Skin epidermis (tissue), 12 donors: ENCODE measurements around the gene ATOH8.
A peak's percentile ranks its signal among the peaks of the same experiment; 100 is the strongest.

Experiments
- H3K27ac ChIP-seq, 21 experiments: fragments of 200-600 bp; sonication (generic) in 11 of 21; one replicate each; pipeline ENCODE4 v1.5.0; 2020; ENCODE audit warnings: mild to moderate bottlenecking in 3 of 21, inconsistent platforms in 2 of 21, moderate library complexity in 2 of 21
- H3K4me3 ChIP-seq, 7 experiments: fragments of 200-600 bp; sonication (generic) in 2 of 7; one replicate each; pipeline ENCODE4 v1.5.0; 2020; ENCODE audit warnings: inconsistent platforms in 2 of 7, mild to moderate bottlenecking in 2 of 7, moderate library complexity in 1 of 7

The ATOH8 gene

DNA sequence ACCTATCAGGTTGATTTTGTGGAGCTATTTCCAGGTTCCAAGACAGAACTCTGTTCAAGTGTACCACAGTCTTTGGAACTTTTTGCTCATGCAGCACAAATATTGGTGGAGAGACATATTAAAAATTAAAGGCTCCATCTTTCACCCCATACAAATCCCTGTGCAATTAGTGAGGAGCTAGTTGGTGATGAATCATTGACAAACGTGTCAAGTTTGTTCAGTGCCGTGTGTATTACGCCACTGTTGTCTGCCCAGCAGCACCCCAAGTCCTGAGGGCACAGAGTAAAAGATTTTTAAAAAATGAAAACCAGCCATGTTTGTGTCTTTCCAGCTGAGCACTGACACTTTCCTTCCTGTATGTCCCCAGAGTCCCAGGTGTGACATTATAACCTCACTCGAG, 9.3 kb downstream of the ATOH8 start:
- no peak overlapping the region for H3K27ac ChIP-seq
- no peak overlapping the region for H3K4me3 ChIP-seq

DNA sequence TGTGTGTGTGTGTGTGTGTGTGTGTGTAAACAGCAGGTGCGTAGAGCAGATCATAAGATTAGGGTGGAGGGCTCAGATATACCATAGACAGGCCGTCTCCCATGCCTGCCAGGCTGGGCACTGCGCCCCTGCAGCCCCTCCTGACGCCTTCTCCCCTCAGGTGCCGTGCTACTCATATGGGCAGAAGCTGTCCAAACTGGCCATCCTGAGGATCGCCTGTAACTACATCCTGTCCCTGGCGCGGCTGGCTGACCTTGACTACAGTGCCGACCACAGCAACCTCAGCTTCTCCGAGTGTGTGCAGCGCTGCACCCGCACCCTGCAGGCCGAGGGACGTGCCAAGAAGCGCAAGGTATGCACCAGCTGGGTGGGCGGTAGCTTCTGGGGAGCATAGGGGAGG, 10.0 kb downstream of the ATOH8 start:
- H3K27ac ChIP-seq: no peak overlapping the region
- H3K4me3 ChIP-seq: no peak overlapping the region

DNA sequence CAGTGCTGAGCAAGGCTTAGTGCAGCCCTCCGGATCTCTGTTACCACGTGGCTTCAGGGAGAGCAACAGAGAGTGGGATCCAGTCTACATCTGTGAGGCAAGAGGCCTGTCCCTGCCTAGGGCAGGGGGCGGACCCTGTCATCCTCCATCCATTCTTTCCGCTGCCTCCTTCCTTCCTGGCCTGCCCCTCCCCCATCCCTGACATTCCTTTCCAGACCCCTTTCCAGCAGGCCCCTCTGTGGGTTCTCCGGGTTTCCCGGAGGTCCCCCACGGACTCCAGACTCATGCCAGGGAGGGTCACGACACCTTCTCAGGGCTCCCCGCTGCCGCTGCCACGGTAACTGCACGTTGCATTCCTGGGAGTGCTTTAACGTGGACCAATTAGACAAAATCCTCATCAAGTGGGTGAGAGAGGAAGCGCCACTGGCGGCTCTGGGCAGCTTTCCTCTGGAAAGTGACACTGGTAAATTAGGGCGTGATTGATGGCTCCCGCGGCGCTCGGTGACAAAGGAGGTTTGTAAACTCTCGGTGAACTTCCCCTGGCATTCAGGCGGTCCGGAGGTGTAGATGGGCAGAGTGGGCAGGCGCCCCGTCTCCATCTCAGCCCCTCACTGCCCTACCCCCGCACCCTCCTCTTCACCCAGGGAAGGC, 11.4 kb downstream of the ATOH8 start:
- Histone ChIP-seq H3K4me3 (no peak overlapping the region), H3K27ac (no peak overlapping the region)

DNA sequence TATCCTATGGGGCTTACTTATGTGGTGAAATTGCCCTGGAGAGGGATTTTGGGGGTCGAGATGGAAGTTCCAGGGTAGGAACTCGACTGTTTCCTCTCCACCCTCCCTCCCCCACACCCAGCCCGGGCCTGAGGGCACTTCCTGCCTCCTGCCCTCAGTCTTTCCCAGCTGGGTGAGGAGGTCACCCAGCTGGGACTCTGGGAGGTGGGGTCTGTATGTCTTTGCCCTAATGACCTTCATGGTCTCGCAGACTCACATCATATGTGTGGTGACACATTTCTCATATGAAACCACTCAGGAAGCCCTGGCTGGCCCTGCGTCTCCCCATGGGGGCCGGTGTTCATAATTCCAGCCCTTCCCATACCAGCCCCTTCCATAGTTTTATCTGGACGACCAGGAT, 12.4 kb downstream of the ATOH8 start:
- Histone ChIP-seq H3K27ac (no peak overlapping the region), H3K4me3 (no peak overlapping the region)

DNA sequence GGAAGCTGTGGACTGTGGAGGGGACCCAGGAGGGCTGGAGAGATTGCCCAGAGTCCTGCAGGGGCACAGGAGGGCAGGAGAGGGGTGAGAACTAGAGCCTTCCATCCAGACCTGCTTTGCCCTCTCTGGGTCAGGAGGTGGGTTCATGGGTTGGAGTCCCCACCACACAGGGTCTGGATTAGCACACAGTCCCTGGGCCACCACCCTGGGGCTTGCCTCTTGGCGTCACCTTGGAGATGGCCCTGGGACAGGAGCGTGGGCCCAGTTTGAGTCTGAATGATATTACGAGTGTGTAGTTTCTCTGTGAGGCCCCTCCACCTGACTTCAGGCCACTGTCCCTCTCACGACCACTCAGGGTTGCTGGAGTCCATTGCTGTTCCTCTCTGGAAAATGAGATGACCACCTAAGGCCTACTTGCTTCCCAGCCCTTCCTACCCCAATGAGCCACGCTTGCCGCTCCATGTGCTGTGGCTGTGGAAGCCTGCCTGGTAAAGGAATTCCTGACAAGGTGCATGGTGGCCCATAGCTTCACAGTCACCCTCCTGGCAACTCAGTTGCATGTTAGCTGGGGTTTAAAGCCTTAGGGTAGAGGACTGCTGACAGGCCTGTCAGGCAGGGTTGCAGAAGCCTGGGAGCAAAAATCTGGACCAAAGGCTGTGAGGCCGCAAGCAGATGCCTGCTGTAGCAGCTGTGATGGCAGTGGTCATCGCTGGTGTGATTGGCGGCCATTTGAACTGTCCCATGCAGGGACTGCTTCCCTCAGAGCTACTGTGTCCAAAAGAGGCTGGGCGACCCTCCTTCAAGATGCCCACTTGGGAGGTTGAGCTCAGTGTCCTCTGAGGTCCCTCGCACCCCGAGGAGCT, 14.2 kb downstream of the ATOH8 start:
- Histone ChIP-seq H3K27ac (peak overlapping the region in 1 of 21 experiments; percentile 33), H3K4me3 (no peak overlapping the region)

DNA sequence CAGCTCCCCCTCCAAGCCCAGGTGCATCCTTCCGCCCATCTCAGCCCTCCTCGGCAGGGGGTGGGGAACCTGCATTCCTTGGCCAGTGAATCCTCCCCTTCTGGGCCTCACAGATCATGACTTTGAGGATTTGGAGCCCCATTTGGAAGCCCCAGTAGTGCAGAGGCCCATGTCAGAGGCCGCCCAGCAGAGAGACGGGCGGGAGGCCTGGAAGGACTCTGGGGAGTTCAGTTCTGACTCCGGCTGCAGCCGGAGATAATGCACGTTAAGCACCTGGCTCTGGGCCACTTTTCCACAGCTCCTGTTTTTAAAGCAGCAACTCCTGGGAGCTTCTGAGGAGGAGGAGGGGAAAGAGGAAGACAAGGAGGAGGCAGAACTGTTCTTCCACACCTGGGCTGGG, 14.9 kb downstream of the ATOH8 start:
- no peak overlapping the region for H3K4me3 ChIP-seq
- H3K27ac ChIP-seq: peak overlapping the region in 1 of 21 experiments; percentile 33

DNA sequence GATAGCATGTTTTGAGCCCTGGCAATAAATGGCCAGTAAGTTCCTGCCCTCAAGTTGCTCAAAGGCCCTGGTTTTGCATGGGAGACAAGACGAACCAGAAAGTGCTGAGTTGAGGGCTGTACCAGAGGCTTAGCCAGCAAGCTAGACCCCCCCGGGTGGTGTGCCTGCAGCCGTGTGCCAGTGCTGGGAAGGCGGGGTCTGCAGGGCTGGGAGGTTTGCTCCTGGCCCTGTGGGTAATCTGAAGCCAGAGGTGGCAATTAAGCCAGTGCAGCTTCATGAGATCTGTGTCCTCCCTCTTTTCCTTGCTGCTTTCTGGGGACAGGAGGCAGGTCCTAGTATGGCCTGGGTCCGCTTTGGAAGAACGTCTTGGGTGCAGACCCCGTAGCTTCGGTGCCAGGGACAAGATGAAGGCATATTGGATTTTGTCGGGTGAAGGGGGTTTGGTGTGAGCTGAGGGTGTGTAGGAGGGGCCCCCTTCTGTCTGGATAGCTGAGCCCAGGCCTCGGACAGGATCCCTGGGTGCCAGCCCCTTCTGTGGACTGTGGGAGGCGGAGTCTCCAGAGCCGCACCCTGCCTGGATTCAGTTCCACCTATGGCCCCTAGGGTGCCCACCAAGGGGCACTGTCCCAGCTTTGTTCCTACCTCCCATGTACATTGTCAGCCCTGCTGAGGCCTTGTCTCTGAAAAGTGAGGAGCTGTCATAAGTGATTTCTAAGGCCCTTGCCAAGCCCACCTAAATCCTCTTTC, 15.6 kb downstream of the ATOH8 start:
- no peak overlapping the region for H3K27ac ChIP-seq
- no peak overlapping the region for H3K4me3 ChIP-seq

DNA sequence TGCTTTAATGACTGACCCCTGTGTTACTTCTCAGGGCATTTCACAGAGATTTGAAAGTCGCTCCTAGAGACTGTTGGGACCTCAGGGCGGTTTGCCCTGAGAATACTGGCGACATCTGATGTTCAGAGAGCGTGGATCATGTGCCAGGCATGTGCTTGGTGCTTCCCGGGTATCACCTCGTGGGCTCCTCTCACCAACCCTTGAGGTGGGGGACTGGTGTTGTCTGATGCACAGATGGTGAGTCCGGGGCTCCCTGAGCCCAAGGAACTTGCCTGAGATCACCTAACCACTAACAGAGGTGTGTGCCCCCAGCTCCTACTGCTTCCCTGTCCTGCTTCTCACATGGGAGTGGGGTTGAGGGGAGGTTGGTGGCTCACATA, 16.2 kb downstream of the ATOH8 start:
- no peak overlapping the region for H3K27ac ChIP-seq
- H3K4me3 ChIP-seq: no peak overlapping the region

DNA sequence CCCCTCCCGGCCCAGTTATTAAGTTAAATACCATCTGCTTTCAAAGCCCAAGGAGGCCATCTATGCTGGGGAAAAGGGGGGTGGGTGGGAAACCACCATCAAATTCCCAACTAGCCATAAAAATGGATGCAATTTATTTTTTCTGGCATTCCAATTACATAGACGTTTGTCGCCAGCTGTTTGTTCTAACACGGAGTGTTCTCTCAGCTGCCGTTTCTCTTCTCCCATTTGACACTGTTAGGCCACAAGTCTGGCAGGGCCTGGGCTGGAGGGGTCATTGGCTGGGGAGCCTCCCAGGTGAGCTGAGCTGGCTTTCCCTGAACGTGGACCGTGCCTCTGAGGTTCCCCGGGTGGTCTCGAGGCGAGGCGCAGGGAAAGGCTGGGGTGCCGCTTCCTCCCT, 16.6 kb downstream of the ATOH8 start:
- Histone ChIP-seq H3K27ac (no peak overlapping the region), H3K4me3 (no peak overlapping the region)

DNA sequence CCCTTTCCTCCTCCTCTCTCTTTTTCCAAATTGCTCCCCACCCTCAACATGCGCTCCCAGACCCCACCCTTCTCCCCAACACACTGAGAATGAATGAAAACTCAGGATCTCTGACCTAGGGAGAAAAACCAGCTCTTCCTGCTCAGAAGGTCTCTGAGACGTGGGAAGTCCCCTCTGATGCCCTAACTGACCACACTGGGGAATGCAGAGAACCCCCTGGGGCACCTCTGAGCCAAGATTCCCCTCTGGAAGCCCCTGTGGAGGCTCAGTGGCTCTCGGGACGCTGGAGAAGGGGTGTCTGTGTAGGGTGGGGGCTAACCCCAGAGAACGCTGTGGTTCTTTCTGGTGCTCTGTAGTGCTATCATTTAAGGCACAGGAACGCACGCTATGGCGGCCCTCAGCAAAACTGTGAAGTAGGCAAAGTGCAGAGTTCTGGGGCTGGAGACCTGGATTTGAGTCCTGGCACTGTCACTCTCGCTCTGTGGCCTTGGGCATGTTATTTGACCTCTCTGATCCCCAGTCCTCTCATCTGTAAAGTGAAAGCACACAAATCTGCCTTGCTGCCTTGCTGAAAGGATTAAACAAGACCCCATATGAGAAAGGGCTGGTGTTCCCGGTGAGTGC, 17.1 kb downstream of the ATOH8 start:
- H3K27ac ChIP-seq: no peak overlapping the region
- H3K4me3 ChIP-seq: no peak overlapping the region

DNA sequence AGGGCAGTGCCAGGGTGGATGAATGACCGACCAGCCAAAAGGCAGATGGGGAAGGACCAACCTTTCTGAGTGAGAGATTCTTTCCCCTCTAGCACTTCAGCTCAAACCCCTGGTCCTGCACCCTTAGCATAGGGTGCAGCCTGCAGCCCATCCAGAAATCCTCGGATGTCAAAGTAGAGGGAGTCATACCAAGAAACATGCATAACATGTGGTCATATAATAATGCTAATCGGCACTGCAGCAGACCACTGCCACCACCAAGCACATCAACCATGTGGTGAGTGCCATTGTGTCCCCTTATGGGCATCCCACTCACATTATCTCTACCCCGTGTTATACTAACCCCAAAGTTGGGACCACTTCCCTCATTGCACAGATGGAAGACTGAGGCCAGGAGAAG, 17.7 kb downstream of the ATOH8 start:
- Histone ChIP-seq H3K27ac (peak overlapping the region in 5 of 21 experiments; percentile 3 to 75 (median 50)), H3K4me3 (no peak overlapping the region)

DNA sequence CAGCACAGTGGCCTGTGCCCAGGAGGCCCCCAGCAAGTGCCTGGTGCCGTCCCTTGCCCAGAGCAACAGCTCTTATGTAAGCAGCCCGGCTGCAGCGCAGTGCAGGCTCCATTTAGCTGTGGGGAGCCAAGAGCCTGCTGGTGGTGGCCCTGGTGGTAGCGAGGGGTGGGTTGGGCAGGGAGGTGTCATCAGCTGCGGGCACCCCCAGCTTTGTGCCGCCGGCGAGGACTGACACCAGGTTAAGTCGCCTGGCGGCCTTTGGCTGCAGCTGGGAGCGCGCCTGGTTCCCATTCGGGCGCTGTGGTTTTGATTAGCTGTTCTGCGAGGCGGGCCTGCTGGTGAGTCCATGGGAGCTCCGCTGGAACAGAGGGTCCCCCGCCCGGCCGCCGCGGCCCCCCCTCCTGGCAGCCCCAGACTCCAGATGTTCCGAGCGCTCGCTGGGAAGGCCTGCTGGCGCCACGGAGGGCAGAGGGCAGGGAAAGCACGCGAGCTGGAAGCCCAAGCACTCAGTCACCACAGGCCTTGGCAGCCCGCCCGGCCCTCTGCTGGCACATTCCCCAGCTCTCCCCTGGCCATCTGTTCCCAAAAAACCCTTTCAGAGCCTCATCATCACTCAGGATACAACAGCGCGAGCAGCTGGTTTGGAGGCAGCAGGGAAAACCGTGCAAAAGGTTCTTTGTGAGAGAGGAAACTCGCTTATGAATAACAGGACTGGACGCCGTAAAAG, 18.4 kb downstream of the ATOH8 start:
- Histone ChIP-seq H3K27ac (peak overlapping the region in 10 of 21 experiments; percentile 3 to 77 (median 42)), H3K4me3 (peak overlapping the region in 1 of 7 experiments; percentile 20)

DNA sequence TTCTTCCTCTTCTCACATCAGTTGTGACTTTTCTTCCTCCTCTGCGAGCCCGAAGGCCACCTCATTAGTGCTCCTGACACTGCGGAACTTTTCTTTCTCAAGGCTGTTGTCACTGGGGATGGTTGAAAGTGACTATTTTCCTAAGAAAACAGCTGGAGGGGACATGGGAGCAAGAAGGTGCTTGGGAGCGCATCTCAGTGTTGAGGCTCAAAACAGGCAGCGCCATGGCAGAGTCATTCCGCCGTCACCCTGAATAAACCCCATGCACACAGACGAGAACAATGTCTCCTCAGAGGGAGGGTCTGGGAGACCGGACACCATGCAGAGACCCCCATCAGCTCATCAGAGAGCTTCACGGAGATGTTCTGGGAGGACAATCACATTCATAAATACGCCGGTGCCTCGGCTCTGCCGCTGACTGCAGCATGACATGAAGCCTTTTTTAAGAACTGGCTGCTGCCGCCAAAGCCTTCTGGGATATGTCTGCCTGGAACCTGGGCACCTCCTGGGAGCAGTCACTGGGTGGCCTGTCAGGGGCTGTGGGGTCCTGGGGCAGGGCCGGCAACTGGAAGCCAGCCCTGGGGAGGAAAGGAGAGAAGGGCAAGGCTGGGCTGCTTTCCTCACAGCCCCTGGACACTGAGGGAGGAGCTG, 19.2 kb downstream of the ATOH8 start:
- H3K27ac ChIP-seq: peak overlapping the region in 11 of 21 experiments; percentile 3 to 77 (median 38)
- no peak overlapping the region for H3K4me3 ChIP-seq

DNA sequence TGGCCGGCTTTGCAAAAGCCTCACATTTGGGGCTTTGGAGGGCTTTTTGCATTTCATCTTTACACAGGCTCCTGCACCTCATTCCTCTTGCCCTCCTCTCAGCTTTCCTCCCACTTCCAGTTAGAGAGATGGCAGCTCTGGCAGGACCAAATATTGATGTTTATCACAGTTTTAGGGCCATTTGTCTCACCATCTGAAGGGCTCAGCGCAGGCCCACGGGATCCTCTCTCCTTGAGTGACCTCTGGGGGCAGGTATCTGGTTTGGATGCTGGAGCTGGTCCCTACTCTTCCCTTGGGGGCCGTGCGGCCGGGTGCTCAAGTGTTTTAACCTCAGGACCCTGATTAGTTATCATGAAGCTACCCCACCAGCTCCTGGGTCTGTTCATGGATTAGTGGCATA, 19.9 kb downstream of the ATOH8 start:
- Histone ChIP-seq H3K4me3 (no peak overlapping the region), H3K27ac (peak overlapping the region in 1 of 21 experiments; percentile 77)

DNA sequence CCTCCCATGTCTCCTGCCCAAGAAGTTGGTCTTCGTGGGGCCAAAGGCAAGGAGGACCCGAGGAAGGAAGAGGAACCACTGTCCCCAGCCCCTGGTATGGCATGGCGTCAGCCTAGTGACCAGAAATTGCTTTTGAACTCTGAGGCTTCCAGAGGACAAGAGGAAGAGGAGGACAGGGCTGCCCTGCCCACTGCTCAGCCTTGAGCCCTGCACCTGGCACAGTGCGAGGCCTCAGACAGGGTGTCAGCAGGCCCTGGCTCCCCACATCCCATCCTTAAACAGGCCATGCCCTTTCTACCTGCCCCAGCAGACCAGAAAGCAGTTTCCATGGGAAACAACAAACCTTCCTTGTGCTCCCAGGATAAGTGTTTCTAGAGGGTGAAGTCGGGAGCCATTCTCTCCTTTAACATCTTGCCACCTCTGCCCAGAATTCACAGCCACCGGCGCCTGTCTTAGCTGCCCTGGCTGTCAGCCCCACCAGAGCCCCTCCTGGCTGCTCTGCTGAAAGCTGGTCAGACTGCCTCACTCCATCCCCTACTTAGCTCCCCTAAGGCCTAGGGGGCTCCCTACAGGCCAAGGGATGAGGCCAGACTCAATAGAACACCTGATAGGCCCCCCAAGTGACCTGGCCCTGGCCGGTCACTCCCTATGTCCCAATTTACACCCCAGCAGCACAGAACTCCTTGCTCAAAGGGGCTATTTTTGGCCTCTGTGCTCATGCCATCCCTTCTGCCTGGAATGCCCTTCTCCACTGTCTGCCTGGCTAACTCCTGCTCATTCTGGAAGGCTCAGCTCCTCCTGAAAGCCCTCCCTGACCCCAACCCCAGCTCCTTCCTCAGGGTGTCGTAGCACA, 20.6 kb downstream of the ATOH8 start:
- Histone ChIP-seq H3K27ac (peak overlapping the region in 1 of 21 experiments; percentile 77), H3K4me3 (no peak overlapping the region)

DNA sequence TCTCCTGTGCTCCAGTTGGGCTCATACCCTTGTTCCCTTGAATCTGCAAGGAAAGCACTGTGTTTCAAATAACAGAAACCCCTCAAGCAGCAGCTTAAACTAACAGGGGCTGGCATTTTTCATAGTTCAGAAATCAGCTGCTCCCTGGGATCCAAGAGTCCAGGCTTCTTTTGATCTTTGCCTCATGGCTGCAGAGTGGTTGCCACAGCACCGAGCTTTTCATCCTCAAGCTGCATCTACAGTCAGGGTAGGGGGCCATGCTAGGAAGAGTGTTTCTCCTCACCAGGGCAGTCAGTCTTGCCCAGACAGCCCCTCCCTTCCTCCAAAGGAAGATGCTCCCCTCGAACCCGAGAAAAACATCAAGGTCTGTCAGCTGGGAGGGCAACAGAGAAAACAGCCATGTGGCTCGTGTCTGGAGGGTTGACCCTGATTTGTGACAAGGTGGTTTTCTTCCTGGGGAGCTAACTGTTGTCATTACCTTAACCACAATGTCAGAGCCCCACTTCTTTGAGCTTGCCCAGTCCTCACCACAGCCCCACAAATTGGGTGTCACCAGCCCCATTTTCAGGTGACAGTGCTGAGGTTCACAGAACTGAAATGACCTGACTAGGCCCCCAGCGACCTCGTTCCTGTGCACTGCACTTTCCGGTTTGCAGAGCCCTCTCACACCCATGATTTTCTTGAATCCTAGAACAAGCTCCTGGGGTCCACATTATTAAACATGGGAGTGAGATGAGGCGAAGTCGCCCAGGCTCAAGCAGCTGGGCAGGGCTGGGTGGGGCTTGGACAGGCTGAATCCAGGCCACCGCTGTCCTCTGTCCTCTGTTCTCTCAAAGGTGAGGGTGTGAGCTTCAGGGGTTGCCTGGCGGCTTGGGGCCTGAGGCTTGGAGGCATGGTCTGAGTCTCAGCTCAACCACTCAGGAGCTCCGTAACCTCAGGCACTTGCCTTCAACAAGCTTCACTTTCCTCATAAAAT, 21.9 kb downstream of the ATOH8 start:
- no peak overlapping the region for H3K4me3 ChIP-seq
- H3K27ac ChIP-seq: no peak overlapping the region

DNA sequence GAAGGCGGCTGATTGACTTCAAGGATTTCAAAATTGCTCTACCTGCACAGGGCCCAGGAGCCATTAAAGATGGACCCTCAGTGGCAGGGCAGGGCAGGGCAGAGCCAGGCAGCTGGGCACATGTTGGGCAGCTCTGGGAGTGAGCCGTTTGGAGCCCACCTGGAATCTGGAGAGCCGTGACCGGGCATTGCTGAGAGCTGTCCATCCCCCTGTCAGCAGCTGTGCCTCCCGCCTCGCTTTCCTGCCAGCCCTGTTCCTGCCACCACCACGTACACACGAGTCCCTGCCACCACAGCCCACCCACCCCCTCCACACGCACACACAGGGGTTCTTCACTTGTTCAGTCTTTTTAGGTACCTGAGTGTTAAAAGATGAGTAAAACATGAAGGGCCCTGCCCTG, 22.9 kb downstream of the ATOH8 start:
- Histone ChIP-seq H3K4me3 (no peak overlapping the region), H3K27ac (no peak overlapping the region)
